RPMI7951 (cell line): ENCODE measurements around the gene PEAK1. TPM values are rescaled to one million over a fixed set of nuclear protein-coding genes. Genes with fewer than 3 reads are reported as not detected.
A peak's percentile ranks its signal among the peaks of the same experiment; 100 is the strongest.

Experiments
- DNase-seq: peaks from one replicate; pipeline ENCODE4 v3.0.0-alpha.2; 2012; ENCODE audit warnings: low read depth
- total RNA-seq: library from RNA; depleted of rRNA; stranded (reverse); fragments of >200 nt; shearing (Covaris generic); gene quantifications from 2 replicates; pipeline ENCODE4 v1.2.3, GENCODE V29; 2014

Gene PEAK1
- total RNA-seq, 1 experiment from 2014 or later = 13.5 TPM

- DNase-seq = no peak
Measured at GRCh38 chr15:77367631-77368030, 52.3 kb downstream of the PEAK1 start.

GRCh38 chr15:77361456-77361855 lies 58.4 kb downstream of the PEAK1 start:
- no peak for DNase-seq

DNA sequence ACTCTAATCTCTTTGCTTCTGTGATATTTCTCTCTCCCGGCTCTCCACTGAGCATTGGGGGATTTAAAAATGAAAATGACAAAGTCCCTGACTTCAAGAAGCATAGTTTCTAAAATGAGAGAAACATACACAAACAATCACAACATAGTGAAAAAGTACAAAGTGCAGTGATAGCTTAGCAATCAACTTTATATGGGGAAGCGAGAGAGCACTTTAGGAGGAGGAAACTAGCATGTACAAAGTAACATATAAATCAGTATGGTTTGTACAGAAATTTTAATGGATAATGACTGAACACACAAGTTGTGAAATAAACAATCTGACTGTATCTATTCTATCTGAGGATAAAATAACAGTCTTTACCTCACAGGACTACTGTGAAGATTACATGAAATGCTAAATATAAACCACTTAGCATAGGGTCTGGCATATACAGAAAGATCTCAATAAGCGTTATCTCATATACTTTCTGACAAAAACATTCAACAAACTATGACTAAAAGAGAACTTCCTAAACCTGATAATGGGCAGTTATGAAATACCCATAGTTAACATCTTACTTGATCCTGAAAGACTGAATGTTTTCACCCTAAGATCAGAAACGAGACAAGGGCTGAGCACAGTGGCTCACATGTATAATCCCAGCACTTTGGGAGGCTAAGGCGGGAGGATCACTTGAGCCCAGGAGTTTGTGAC lies 61.2 kb downstream of the PEAK1 start:
- DNase-seq = no peak

- no peak for DNase-seq
Measured at GRCh38 chr15:77356305-77356704, 63.6 kb downstream of the PEAK1 start.

GRCh38 chr15:77355321-77355720 lies 64.6 kb downstream of the PEAK1 start:
- no peak for DNase-seq

DNA sequence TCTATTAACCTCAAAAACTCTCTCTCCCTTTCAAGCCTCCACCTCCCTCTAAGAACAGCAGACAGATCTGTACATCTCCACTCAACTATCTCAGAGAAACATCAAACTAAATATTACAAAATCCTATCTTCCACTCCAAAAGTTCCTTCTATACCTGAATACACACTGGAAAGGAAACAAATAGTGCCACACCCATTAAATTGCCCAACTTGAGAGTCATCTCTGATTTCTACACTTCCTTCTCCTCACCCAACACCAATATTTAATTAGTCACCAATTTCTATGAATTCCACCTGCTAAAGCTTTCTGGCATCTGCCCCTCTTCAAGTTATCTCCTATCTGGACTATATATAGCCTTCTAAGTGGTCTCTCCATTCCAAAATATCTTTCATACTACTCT lies 65.8 kb downstream of the PEAK1 start:
- no peak for DNase-seq

- DNase-seq = no peak
Measured at GRCh38 chr15:77352887-77353286, 67.0 kb downstream of the PEAK1 start.

DNA sequence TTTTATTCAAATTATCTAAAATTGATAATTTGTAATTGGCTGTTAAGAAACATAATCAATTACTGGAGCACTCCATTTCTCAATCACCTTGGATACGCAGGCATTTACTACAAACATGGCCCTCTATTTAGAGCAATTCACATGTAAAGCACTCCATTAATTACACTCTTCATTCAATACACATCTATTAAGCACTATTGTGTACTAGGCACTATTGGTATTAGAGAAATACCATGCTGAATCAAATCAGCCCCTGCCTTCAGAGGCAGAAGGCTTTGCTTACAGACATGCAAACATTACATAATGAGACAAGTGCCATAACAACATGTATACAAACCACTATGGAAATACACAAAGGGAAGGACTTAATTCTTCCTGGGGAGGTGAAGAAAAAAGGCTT lies 69.1 kb downstream of the PEAK1 start:
- no peak for DNase-seq

- no peak for DNase-seq
Measured at GRCh38 chr15:77349666-77350065, 70.2 kb downstream of the PEAK1 start.

GRCh38 chr15:77348511-77348910 lies 71.4 kb downstream of the PEAK1 start:
- no peak for DNase-seq

GRCh38 chr15:77347197-77347596 lies 72.7 kb downstream of the PEAK1 start:
- DNase-seq = no peak

- DNase-seq = no peak
Measured at GRCh38 chr15:77346245-77347036, 73.5 kb downstream of the PEAK1 start.

- no peak for DNase-seq
Measured at GRCh38 chr15:77342807-77343206, 77.1 kb downstream of the PEAK1 start.

GRCh38 chr15:77340245-77340644 lies 79.7 kb downstream of the PEAK1 start:
- no peak for DNase-seq

GRCh38 chr15:77336006-77336405 lies 83.9 kb downstream of the PEAK1 start:
- DNase-seq = no peak

DNA sequence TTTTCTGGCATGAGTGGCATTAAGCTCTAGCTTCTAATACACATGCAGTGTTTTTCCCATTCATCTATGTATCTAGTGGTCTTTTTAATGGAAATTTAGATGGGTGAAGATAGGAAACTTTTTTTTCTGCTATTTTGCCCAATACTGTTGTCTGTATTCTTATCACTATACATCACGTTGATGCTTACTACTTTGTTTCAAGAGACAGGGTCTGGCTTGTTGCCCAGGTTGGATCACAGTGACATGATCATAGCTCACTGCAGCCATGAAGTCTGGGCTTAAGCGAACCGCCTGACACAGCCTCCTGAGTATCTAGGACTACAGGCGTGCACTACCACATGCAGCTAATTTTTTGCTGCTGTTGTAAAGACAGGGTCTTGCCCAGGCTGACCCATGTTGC lies 84.6 kb downstream of the PEAK1 start:
- peak; percentile 34 for DNase-seq

DNA sequence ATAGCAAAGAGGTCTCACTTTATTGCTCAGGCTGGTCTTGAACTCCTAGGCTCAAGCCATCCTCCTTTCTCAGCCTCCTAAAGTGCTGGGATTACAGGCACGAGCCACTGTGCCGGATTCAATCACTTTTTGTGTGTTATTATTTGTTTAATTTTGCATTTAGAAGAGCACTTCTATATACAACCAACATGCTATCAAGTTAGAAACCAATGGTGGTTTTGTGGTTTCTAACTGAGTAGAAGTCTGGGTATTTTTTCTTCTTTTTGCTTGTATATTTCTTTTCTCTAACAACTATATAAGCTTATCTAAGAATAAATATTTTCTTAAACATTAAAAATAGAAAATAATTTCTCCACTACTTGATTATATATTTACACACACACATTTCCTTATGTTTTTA lies 86.7 kb downstream of the PEAK1 start:
- no peak for DNase-seq

- DNase-seq = peak; percentile 7
Measured at GRCh38 chr15:77329202-77329601, 90.7 kb downstream of the PEAK1 start.

DNA sequence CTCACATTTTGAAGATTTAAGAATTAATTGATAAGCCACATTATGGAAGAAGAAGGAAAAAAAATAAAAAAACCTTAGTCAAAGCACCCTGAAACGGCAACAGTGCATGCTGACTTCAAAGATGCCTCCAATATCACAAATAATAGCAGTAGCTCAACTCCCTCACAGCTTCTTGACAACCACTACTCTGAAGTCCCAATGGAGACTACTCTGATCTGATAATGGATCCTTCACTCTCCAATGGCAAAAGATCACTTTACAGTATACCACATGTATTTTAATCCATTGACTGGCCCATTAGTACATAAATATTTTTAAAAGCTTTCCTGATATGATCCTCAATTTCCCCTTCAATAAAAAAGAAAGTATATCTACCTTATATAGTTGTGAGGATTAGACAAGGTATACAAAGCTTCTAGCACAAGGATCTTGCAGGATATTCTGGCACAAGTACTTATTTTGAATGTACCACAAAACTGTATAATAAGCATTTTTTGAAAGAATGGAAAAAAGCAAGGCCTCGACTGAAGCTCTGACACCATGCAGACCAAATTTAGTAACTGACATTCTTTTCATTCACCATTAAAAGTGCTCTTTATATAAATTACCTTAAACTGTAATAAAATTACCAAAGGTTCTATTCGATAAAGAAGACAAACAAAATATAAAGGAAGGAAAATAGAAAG lies 91.9 kb downstream of the PEAK1 start:
- DNase-seq = no peak

DNA sequence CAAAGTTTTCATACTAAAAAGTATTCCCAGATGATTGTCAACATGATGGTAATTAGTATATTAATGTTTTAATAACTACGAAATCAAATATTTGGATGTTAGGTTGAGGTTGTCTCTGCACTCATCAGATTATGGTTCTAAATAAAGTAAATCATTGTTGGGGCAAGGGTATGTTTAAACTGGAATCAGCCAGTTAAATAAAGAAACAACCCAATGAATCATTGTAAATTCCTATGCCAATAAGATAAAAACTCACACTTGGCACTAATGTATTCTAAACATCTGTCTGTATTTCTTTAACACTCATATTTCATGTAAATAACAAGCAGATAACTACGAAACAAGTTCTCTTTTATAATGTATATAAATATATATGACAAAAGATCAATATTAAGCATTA lies 92.7 kb downstream of the PEAK1 start:
- no peak for DNase-seq

GRCh38 chr15:77326366-77326765 lies 93.5 kb downstream of the PEAK1 start:
- no peak for DNase-seq

- DNase-seq = peak; percentile 6
Measured at GRCh38 chr15:77312523-77312922, 107.4 kb downstream of the PEAK1 start.
